ENCODE results near the gene FAM131B.

GRCh38 chr7:143384661-143385631, 22.4 kb upstream of the FAM131B start:
- TF ChIP-seq CTCF (IDR thresholded peaks at IDR 0.05) (no peak), POLR2A (IDR thresholded peaks at IDR 0.05) (no peak)

Measured in adrenal gland (tissue), 5 donors.